DMS53 (cell line): ENCODE measurements around the gene ACSL3.
"Not testable (repeated sequence)": the region's sequence is repeated elsewhere in the genome, so short reads cannot be mapped to it uniquely, and the experiment has no call there.

Experiments used
- DNase-seq: peaks from one replicate; lab custom pipeline; 2025; lab: John Stamatoyannopoulos, UW

Gene ACSL3

GRCh38 chr2:222912117-222912516, 51.3 kb downstream of the ACSL3 start:
- no peak for DNase-seq

DNA sequence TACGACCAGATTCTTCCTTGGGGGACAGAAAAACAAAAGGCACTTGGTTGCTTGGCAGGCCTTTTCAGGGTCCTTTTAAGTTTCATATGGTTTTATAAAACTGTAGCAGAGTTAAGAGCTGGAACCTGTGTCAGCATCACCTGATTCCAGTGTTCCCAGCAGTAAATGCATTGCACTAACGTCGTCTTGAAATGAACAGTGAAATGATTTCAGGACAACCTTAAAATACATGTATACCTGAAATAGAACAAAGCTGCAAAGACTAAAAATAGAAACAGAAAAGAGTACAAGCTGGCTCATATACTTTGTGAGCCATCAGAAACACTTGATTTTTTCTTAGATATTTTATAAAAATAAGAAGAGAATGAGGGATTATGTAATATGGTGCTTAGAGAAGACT, 51.9 kb downstream of the ACSL3 start:
- no peak for DNase-seq

GRCh38 chr2:222915092-222915957, 54.5 kb downstream of the ACSL3 start:
- DNase-seq, result peak; percentile 5

DNA sequence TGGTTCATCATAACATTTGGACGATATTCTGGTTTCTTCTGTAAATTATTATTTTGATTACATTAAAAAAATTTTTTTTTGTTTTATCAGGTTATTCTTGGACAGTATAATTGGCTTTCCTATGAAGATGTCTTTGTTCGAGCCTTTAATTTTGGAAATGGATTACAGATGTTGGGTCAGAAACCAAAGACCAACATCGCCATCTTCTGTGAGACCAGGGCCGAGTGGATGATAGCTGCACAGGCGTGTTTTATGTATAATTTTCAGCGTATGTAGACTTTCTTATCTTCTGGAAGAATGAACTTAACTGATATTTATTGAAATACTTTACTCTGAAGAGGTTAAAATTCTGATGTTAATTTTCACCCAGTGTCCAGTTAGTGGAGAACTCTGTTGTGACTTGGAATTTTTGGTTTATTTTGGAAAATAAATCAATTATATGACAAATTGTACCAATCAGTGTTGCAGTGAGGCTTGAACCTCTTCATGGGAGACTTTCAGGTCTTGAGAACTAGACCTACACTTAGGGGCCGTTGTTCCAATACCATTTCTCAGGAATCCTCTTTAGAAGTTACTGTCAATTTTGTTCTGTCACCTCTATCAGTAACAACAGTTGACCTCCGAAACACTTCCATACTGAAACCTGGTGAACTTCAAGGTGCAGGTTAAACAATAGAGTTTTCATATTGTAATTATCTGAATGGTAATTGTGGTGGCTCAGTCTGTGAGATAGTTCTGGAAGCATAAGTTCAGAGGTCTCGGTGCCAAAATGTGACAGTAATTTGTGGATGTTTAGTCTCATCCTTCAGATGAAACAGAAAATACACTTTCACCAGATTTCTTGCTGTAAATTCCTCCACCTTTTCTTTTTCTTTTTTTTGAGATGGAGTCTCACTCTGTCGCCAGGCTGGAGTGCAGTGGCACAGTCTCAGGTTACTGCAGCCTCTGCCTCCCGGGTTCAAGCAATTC, 55.7 kb downstream of the ACSL3 start:
- DNase-seq, result no peak

GRCh38 chr2:222917212-222917611, 56.4 kb downstream of the ACSL3 start:
- DNase-seq, result not testable (repeated sequence)

GRCh38 chr2:222919841-222920526, 59.1 kb downstream of the ACSL3 start:
- peak; percentile 4 for DNase-seq

GRCh38 chr2:222920657-222921186, 59.9 kb downstream of the ACSL3 start:
- DNase-seq, result no peak

- DNase-seq, result no peak
Measured at GRCh38 chr2:222922019-222922800, 61.4 kb downstream of the ACSL3 start.

GRCh38 chr2:222926915-222927314, 66.1 kb downstream of the ACSL3 start:
- DNase-seq, result no peak

DNA sequence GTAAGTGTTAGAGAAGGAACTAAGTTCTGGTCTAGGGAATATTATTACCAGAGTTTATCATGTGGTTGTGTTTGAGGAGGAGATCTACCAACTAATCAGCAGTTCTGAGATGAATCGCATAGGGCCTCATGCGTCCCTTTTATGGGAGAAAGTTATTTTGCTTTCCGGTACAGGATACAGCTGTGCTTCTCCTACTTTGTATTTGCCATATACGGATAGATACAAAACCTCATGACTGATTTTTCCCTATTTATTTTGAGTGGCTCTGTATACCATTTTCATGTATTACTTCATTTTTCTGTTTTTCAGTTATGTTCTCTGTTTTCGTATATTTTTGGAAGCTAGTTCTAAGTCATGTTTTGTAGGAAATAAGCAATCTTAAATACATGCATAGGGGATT, 66.8 kb downstream of the ACSL3 start:
- DNase-seq, result no peak

DNA sequence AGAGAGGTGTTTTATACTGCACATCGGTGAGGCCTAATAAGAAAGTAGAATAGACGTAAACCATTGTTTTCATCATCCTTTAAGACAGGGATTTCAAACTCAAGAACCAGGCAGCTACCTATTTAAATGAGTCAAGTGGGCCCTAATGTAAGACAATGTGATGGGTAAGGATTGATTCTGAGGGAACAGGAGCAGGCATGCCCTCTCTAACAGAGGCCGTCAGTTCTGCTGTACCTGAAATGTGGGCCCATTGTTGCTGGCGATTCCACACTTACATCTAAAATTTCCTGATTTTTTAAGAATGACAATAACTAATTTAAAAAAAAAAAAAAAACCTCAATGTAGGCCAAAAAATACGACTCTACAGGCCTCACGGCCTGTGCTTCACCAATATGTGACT, 67.5 kb downstream of the ACSL3 start:
- DNase-seq, result no peak

DNA sequence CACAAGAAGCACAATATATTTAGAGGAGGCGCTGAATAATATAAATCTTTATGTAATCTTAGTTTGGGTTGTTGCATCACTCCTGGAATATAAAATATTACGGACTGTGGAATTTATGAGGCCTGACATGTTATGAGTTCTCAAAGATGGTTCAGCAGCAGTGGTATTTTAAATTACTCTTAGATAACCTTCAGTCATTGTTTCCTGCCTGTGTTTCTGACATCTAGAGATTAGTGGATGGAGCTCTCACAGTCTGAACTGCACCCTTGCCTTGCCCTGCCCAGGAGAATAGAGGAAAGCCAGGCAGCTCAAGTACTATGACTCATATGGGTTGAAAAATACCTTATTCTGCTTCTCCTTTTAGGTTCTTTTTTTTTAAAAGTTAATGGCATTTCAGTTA, 70.0 kb downstream of the ACSL3 start:
- DNase-seq, result no peak

GRCh38 chr2:222931659-222932058, 70.8 kb downstream of the ACSL3 start:
- no peak for DNase-seq

- no peak for DNase-seq
Measured at GRCh38 chr2:222933458-222933857, 72.6 kb downstream of the ACSL3 start.

- DNase-seq, result no peak
Measured at GRCh38 chr2:222935688-222936298, 75.0 kb downstream of the ACSL3 start.

DNA sequence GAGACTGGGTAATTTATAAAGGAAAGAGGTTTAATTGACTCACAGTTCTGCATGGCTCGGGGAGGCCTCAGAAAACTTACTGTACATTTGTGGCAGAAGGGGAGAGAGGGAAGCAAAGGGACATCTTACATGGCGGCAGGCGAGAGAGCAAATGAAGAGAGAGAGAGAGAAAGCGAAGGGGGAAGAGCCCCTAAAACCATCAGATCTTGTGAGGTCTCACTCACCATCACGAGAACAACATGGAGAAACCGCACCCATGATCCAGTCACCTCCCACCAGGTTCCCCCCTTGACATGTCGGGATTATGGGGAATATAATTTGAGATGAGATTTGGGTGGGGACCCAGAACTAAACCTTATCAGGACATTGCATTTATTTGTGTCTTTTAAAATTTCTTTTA, 75.9 kb downstream of the ACSL3 start:
- no peak for DNase-seq

GRCh38 chr2:222938327-222938726, 77.5 kb downstream of the ACSL3 start:
- peak; percentile 9 for DNase-seq

GRCh38 chr2:222939208-222939856, 78.5 kb downstream of the ACSL3 start:
- DNase-seq, result peak; percentile 64

DNA sequence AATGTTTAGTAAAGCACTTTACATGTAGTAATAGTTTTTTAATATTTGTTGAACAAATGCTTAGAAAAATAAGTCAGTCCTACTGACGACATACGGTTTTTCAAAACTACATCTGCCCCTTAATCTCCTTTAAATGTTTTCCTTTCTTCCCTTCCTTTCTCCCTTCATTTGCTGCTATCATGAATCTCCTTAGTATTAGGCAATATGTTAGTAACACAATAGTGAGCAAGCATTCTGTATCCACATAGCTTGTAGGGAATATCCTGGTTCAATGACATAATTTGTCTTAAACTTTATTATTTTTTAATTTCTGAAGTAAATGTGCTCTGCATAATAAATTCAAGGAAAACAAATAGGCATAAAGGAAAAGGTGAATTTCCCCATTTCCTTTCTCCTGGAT, 79.1 kb downstream of the ACSL3 start:
- no peak for DNase-seq

DNA sequence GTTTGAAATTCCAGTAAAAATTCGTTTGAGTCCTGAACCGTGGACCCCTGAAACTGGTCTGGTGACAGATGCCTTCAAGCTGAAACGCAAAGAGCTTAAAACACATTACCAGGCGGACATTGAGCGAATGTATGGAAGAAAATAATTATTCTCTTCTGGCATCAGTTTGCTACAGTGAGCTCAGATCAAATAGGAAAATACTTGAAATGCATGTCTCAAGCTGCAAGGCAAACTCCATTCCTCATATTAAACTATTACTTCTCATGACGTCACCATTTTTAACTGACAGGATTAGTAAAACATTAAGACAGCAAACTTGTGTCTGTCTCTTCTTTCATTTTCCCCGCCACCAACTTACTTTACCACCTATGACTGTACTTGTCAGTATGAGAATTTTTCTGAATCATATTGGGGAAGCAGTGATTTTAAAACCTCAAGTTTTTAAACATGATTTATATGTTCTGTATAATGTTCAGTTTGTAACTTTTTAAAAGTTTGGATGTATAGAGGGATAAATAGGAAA, 80.7 kb downstream of the ACSL3 start:
- no peak for DNase-seq
